HUES48 (cell line): ENCODE results near the gene DHX30.

Source experiments
- H3K27ac ChIP-seq: one replicate; pipeline ENCODE4 v1.7.0; 2013; ENCODE audit warnings: low read depth, low read length, inconsistent platforms
- H3K27me3 ChIP-seq: 2 replicates; pipeline ENCODE4 v1.6.1; 2013; ENCODE audit warnings: mild to moderate bottlenecking, low read length; ENCODE audit not compliant: control insufficient read depth, insufficient read depth
- H3K36me3 ChIP-seq: 2 replicates; pipeline ENCODE4 v1.6.1; 2013; ENCODE audit warnings: low read length; ENCODE audit not compliant: control insufficient read depth, insufficient read depth
- H3K4me1 ChIP-seq: 2 replicates; pipeline ENCODE4 v1.6.1; 2013; ENCODE audit warnings: mild to moderate bottlenecking, low read length; ENCODE audit not compliant: control insufficient read depth, insufficient read depth
- H3K4me3 ChIP-seq: 2 replicates; pipeline ENCODE4 v1.5.1; 2013; ENCODE audit warnings: mild to moderate bottlenecking, low read depth, low read length
- H3K9ac ChIP-seq: 2 replicates; pipeline ENCODE4 v1.6.1; 2013; ENCODE audit warnings: mild to moderate bottlenecking, low read depth, low read length, moderate library complexity
- H3K9me3 ChIP-seq: 2 replicates; pipeline ENCODE4 v1.6.1; 2013; ENCODE audit warnings: low read length; ENCODE audit not compliant: control insufficient read depth, insufficient read depth

The DHX30 gene

DNA sequence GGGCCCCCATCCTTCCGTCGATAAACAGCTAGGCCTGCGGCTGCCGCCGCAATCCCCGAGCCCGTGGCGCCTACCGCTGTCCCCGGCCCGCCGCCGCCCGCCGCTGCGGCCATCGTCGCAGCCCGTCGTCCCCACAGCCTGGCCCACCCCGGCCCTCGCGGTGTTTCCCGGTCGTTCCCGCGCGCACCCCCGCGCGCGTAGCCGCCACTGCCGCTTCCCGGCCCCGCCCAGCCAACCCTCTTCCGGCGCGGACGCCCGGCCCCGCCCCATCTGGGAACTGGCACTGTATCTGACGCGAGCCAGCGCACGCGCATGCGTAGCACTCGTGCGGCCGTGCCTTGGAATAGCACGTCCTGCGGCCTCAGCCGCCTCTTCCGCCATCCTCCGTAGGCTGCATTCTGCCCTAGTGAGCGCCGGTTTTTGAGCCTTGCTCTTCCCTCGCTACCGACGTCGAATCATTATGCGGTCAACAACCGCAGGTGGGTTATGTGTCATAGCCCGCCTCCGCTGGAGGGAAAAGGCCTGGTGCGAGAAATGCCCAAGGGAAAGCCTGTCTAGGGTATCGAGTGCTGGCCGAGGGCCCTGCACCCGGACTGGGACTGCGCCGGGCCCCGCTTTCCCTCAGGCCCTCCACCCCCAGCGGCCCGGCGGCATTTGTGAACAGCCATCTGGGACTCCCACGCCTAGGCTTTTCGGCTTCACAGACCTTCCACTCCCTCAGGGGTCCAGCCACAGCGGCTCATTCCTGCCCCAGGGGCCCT lies 21.1 kb upstream of the DHX30 start, which contains the start of gene SMARCC1:
Gene SMARCC1, minus strand, starts transcription at position 209 of the 761 bp plus-strand sequence. Its CDS starts 96 bp downstream, at position 113.
- peak within 1 kb of the TSS; percentile 99 for H3K9ac ChIP-seq
- H3K9me3 ChIP-seq, result no peaks in the 10 kb centered on the region
- H3K36me3 ChIP-seq, result peaks cover 17% of the 10 kb centered on the region; the same call in 1 of the 2 replicates
- H3K27ac ChIP-seq, result peak within 1 kb of the TSS; percentile 100
- no peaks in the 10 kb centered on the region for H3K27me3 ChIP-seq
- H3K4me1 ChIP-seq, result 0 out of 2 replicates have a peak, but pooled peaks cover 7% of the 10 kb centered on the region
- H3K4me3 ChIP-seq, result peak within 1 kb of the TSS; percentile 98

GRCh38 chr3:47782446-47783308 lies 20.3 kb upstream of the DHX30 start:
- Histone ChIP-seq H3K27me3 (no peaks in the 10 kb centered on the region), H3K4me1 (0 out of 2 replicates have a peak, but pooled peaks cover 7% of the 10 kb centered on the region), H3K27ac (peak overlapping the region; percentile 100), H3K4me3 (peak overlapping the region; percentile 98), H3K36me3 (peaks cover 17% of the 10 kb centered on the region; the same call in 1 of the 2 replicates), H3K9ac (peak overlapping the region; percentile 90), H3K9me3 (no peaks in the 10 kb centered on the region)

GRCh38 chr3:47783673-47784072 lies 19.3 kb upstream of the DHX30 start:
- no peak overlapping the region for H3K27ac ChIP-seq
- H3K36me3 ChIP-seq, result peaks cover 8% of the 10 kb centered on the region; the same call in 1 of the 2 replicates
- H3K9me3 ChIP-seq, result no peaks in the 10 kb centered on the region
- H3K9ac ChIP-seq, result no peak overlapping the region
- no peaks in the 10 kb centered on the region for H3K27me3 ChIP-seq
- H3K4me1 ChIP-seq, result 0 out of 2 replicates have a peak, but pooled peaks cover 7% of the 10 kb centered on the region
- no peak overlapping the region for H3K4me3 ChIP-seq

DNA sequence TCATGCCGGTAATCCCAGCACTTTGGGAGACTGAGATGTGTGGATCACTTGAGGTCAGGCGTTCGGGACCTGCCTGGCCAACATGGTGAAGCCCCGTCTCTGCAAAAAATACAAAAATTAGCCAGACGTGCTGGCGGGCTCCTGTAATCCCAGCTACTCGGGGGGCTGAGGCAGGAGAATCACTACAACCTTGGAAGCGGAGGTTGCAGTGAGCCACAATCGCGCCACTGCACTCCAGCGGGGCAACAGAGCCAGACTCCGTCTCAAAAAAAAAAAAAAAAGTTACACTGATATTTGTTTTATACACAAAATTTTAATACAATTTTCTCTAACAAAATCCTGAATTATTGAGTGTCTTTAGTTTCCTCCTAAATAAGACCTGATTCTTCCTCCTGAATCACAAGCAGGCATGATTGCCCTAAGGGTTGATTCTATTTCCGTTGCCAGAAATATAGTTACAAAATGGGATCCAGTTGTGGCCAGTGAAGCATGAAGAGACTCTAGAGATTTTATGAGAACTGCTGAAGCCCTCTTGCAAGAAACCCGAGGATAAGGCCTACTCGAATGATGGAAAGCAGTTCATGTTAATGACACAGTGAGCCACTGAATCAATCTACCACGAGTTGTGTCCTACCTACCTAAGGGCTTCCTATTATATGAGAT lies 11.6 kb upstream of the DHX30 start:
- H3K36me3 ChIP-seq, result no peaks in the 10 kb centered on the region
- H3K9ac ChIP-seq, result no peak overlapping the region
- no peaks in the 10 kb centered on the region for H3K4me1 ChIP-seq
- H3K27me3 ChIP-seq, result no peaks in the 10 kb centered on the region
- H3K27ac ChIP-seq, result no peak overlapping the region
- no peaks in the 10 kb centered on the region; the same call in 1 of the 2 replicates for H3K9me3 ChIP-seq
- H3K4me3 ChIP-seq, result no peak overlapping the region

- Histone ChIP-seq H3K9ac (no peak overlapping the region), H3K4me3 (no peak overlapping the region), H3K4me1 (no peaks in the 10 kb centered on the region), H3K27me3 (no peaks in the 10 kb centered on the region), H3K36me3 (no peaks in the 10 kb centered on the region), H3K9me3 (no peaks in the 10 kb centered on the region; the same call in 1 of the 2 replicates), H3K27ac (no peak overlapping the region)
Measured at GRCh38 chr3:47792699-47793098, 10.2 kb upstream of the DHX30 start.

DNA sequence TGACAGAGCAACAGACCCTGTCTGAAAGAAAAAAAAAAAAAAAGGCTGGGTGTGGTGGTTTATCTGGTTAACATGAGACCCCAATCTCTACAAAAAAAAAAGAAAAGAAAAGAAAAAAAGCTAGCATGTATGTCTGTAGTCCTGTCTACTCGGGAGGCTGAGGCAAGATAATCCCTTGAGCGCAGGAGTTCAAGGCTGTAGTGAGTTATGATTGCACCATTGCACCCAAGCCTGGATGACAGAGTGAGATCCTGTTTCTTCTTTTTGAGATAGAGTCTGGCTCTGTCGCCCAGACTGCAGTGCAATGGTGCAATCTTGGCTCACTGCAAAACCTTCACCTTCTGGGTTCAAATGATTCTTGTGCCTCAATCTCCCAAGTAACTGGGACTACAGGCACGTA lies 8.4 kb upstream of the DHX30 start:
- H3K4me3 ChIP-seq, result no peak overlapping the region
- no peak overlapping the region for H3K9ac ChIP-seq
- no peak overlapping the region for H3K27ac ChIP-seq
- H3K4me1 ChIP-seq, result no peaks in the 10 kb centered on the region
- H3K27me3 ChIP-seq, result no peaks in the 10 kb centered on the region
- no peaks in the 10 kb centered on the region for H3K36me3 ChIP-seq
- H3K9me3 ChIP-seq, result no peaks in the 10 kb centered on the region; the same call in 1 of the 2 replicates

- Histone ChIP-seq H3K27me3 (no peaks in the 10 kb centered on the region), H3K27ac (no peak overlapping the region), H3K9me3 (no peaks in the 10 kb centered on the region), H3K9ac (no peak overlapping the region), H3K36me3 (no peaks in the 10 kb centered on the region), H3K4me1 (peaks cover 4% of the 10 kb centered on the region; the same call in 1 of the 2 replicates), H3K4me3 (no peak overlapping the region)
Measured at GRCh38 chr3:47799733-47800132, 3.2 kb upstream of the DHX30 start.

DNA sequence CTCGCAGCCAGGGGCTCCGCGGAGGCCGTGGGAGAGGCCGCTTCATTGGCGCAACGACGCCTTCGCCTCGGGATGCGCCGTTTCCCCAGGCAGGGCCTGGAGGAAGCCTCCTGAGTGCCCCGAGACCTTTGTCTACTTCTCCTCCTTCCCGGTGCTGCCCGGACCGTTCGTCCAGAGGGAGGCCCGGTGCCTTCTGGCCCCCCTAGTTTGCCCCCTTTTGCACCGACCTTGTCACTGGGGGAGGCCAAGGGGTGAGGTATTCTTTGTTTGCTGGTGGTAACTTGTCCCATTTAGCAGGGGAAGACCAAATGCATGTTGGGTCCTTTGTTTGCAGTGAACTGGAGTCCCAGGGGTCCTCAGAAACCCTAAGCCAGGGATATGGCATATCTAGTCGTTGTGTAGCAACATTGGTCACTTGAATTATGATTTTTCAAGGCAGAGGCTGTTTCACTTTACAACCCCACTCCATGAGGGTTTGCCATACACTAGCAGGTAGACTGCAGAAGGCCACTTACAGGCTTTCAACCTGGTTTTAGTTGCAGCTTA lies 615 bp downstream of the DHX30 start:
- H3K27ac ChIP-seq, result peak overlapping the region; percentile 97
- H3K9me3 ChIP-seq, result no peaks in the 10 kb centered on the region
- peak overlapping the region; percentile 77 for H3K9ac ChIP-seq
- H3K4me1 ChIP-seq, result peaks cover 4% of the 10 kb centered on the region; the same call in 1 of the 2 replicates
- no peaks in the 10 kb centered on the region for H3K27me3 ChIP-seq
- H3K36me3 ChIP-seq, result peaks cover 27% of the 10 kb centered on the region
- H3K4me3 ChIP-seq, result peak overlapping the region; percentile 91

DNA sequence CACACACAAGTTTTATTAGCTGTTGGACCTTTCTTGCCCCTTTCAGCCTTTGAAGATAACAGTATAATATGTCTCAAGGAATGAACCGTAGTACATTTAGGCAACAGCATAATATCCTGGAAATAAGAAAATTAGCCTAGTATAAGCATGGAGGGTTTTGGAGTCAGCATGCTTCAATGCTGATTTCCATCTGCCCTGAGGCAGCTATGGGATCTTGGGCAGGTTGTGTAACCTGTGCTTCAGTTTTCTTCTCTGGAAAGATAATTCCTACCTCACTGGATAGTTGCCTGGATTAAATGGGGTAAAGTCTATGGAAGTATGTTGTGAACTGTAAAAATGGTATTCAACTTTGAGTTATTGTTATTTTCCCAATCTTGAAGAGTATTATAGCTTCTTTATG lies 1.6 kb downstream of the DHX30 start:
- H3K27me3 ChIP-seq, result no peaks in the 10 kb centered on the region
- peaks cover 30% of the 10 kb centered on the region for H3K36me3 ChIP-seq
- no peak overlapping the region for H3K4me3 ChIP-seq
- H3K27ac ChIP-seq, result no peak overlapping the region
- H3K9ac ChIP-seq, result no peak overlapping the region
- H3K9me3 ChIP-seq, result no peaks in the 10 kb centered on the region
- H3K4me1 ChIP-seq, result peaks cover 4% of the 10 kb centered on the region; the same call in 1 of the 2 replicates

GRCh38 chr3:47813551-47814177 lies 10.7 kb downstream of the DHX30 start:
- Histone ChIP-seq H3K36me3 (peaks cover 77% of the 10 kb centered on the region), H3K4me3 (no peak overlapping the region), H3K9ac (no peak overlapping the region), H3K9me3 (no peaks in the 10 kb centered on the region), H3K4me1 (no peaks in the 10 kb centered on the region), H3K27ac (no peak overlapping the region), H3K27me3 (no peaks in the 10 kb centered on the region)
